ENCODE measurements around the gene ZNF80.

ZNF80 gene

GRCh38 chr3:114235431-114235830 lies 1.9 kb downstream of the ZNF80 start:
- peaks cover 3 to 6% of the 10 kb centered on the region in 2 donors for H3K36me3 Mint-ChIP-seq
- H3K27ac Mint-ChIP-seq: no peak overlapping the region
- no peak for DNase-seq
- no peak overlapping the region for H3K4me3 Mint-ChIP-seq
- peaks cover 0 to 1% of the 10 kb centered on the region in 2 donors for H3K9me3 Mint-ChIP-seq
- no peaks in the 10 kb centered on the region for H3K27me3 Mint-ChIP-seq
- no peak for ATAC-seq (replicated peaks)
- peaks cover 14 to 22% of the 10 kb centered on the region in 2 donors for H3K4me1 Mint-ChIP-seq

DNA sequence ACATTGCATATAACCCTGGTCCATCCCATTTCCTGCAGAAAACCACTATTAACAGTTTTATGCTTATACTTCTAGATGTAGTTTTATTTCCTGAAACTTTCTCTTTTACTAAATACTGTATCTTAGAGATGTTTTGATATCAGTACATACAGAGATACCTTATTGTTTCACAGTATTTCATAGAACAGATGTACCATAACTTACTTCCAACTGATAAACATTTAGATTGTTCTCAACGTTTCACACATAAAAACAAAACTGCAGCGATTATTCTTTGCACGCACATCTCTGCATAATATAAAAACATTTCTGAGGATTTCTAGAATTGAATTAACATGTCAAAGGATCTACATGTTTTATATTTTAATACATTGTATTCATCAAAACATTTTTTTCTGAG lies 2.6 kb downstream of the ZNF80 start:
- H3K4me1 Mint-ChIP-seq: peaks cover 16 to 24% of the 10 kb centered on the region in 2 donors
- no peaks in the 10 kb centered on the region for H3K27me3 Mint-ChIP-seq
- no peak for DNase-seq
- no peak overlapping the region for H3K27ac Mint-ChIP-seq
- H3K4me3 Mint-ChIP-seq: no peak overlapping the region
- ATAC-seq (replicated peaks): no peak
- H3K9me3 Mint-ChIP-seq: peaks cover 0 to 1% of the 10 kb centered on the region in 2 donors
- peaks cover 3 to 6% of the 10 kb centered on the region in 2 donors for H3K36me3 Mint-ChIP-seq

DNA sequence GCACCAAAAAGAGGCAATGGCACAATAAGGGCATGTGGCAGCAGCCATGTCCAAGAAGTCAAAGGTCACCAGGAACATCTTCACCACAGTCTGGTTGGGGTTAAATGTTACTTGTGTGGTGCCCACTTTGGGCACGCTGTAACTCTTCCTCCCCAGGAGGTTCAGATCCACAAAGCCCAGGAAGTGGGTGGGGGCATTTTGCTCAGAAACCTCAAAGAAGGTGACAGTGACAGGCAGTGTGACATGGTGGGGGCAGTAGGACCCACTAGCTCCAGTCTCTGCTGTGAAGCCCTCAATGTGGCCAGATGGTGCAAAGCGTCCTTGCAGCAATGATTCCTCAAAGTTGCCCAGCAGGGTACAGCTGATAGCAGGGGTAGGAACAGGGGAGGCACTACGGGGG lies 5.8 kb downstream of the ZNF80 start:
- Mint-ChIP-seq H3K4me3 (no peak overlapping the region), H3K27me3 (no peaks in the 10 kb centered on the region), H3K36me3 (peaks cover 2 to 7% of the 10 kb centered on the region in 2 donors), H3K27ac (no peak overlapping the region), H3K4me1 (peaks cover 24 to 27% of the 10 kb centered on the region in 2 donors), H3K9me3 (peaks cover 0 to 2% of the 10 kb centered on the region in 2 donors)
- ATAC-seq (replicated peaks): peak; percentile 56 to 64
- no peak for DNase-seq

- H3K4me3 Mint-ChIP-seq: no peak overlapping the region
These were observed 10.3 kb downstream of the ZNF80 start for GRCh38 chr3:114227076-114227475.

DNA sequence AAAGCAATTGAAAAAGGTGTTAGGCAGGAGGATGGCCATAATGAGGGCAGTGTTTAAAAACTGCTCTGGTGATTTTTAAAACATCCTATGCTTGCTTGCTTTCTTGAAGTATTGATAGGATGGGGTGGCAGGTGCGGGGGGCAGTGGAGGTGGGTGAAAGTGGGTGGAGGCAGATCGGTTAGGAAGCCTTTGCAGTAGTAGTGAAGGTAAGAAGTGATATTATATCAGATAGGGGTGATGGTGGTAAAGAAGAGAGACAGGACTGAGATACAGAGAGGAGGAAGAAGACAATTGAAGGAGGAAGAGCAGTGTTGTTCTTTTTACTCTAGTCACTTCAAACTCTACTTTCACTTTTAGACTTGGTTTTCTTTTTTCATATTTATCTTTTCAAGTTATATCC lies 11.1 kb downstream of the ZNF80 start:
- Mint-ChIP-seq H3K27me3 (no peaks in the 10 kb centered on the region), H3K4me1 (peaks cover 32 to 62% of the 10 kb centered on the region in 2 donors), H3K9me3 (peaks cover 12% of the 10 kb centered on the region in 2 donors), H3K36me3 (peaks cover 20 to 32% of the 10 kb centered on the region in 2 donors), H3K27ac (peak overlapping the region; percentile 91), H3K4me3 (peak overlapping the region; percentile 37 to 59)
- ATAC-seq (replicated peaks): no peak
- no peak for DNase-seq

More at GRCh38 chr3:114227076-114227475, 10.3 kb downstream of the ZNF80 start:
- H3K36me3 Mint-ChIP-seq: peaks cover 20 to 32% of the 10 kb centered on the region in 2 donors
- no peak overlapping the region for H3K27ac Mint-ChIP-seq
- no peaks in the 10 kb centered on the region for H3K27me3 Mint-ChIP-seq
- H3K4me1 Mint-ChIP-seq: peaks cover 35 to 60% of the 10 kb centered on the region in 2 donors
- no peak for ATAC-seq (replicated peaks)
- peaks cover 12% of the 10 kb centered on the region in 2 donors for H3K9me3 Mint-ChIP-seq
- DNase-seq: no peak

DNA sequence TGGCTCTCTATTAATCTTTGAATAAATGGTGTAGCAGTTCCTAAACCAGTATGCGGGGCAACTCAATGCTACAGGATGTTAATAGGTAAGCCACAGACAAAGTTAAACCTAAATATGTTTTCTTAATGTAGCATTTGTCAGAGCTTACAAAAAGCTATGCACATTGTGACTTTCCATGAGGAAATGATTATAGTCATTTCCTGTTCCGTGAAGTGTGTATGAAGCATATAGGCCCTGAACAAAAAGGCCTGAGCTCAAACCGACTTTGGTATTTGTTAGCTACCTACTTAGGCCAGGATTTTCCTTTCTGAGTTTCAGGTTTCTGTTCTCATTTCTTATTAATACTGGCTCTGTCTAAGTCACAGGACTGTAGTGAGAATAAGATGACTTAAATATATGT lies 14.2 kb downstream of the ZNF80 start:
- no peak overlapping the region for H3K4me3 Mint-ChIP-seq
- peak overlapping the region; percentile 56 for H3K27ac Mint-ChIP-seq
- peaks cover 20 to 29% of the 10 kb centered on the region in 2 donors for H3K36me3 Mint-ChIP-seq
- ATAC-seq (replicated peaks): peak; percentile 87 to 90
- no peaks in the 10 kb centered on the region for H3K27me3 Mint-ChIP-seq
- peaks cover 37 to 63% of the 10 kb centered on the region in 2 donors for H3K4me1 Mint-ChIP-seq
- peaks cover 12% of the 10 kb centered on the region in 2 donors for H3K9me3 Mint-ChIP-seq
- peak; percentile 34 for DNase-seq

DNA sequence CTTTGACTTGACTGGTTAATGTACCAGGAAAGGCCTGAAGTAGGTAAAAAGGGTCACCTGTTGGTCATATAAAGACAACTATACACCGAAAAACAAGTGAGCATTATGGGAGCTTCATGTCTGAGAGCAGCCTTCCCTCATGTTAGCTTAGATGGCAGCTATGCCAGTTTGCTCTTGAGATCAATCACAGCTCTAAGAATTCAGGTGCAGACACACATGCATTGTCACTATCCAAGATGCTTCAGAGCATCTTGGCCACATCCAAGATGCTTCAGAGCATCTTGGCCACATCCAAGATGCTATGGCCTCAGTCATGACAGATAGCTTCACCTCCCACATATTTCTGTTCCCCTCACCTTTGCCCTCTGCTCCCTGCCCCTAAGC lies 15.5 kb downstream of the ZNF80 start:
- Mint-ChIP-seq H3K36me3 (peaks cover 20 to 26% of the 10 kb centered on the region in 2 donors), H3K9me3 (peaks cover 10 to 12% of the 10 kb centered on the region in 2 donors), H3K27me3 (no peaks in the 10 kb centered on the region), H3K27ac (peak overlapping the region; percentile 60), H3K4me1 (peaks cover 43 to 55% of the 10 kb centered on the region in 2 donors), H3K4me3 (no peak overlapping the region)
- no peak for ATAC-seq (replicated peaks)
- DNase-seq: no peak

DNA sequence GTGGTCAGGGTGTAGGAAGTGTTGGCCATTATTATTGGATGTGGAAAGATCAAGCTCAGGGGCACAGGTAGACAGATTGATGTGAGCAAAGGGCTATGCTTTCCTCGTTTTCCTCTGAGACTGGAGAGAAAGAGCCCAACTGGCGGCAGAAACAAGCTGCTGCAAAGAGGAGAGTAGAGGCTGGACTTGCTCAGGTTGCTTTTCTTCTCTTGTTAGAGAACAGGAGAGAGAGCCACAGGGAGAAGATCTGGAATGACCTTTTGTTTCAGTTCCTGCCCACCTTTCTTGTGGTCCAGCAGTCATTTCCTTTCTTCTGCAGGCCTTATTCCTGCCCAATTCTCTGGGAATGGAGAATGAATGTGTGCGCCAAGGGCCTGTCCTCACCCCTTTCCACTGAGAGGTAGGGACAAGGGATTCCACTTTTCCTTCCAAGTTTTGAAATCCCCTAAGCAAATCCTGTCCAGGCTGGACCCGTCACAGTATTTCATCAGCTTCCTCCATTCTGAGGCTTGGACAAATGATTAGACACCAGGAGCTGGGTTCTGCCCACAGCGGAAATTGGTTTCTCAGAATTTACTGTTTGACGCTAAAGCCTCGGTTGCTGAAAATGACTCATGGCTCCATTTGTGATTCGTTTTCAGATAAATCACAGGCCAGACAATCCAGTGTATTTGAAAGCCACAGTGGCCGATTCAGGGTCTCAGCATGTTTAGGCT lies 16.1 kb downstream of the ZNF80 start:
- H3K36me3 Mint-ChIP-seq: peaks cover 20 to 23% of the 10 kb centered on the region in 2 donors
- peaks cover 43 to 49% of the 10 kb centered on the region in 2 donors for H3K4me1 Mint-ChIP-seq
- ATAC-seq (replicated peaks): no peak
- peaks cover 10 to 12% of the 10 kb centered on the region in 2 donors for H3K9me3 Mint-ChIP-seq
- no peak for DNase-seq
- H3K4me3 Mint-ChIP-seq: no peak overlapping the region
- H3K27me3 Mint-ChIP-seq: no peaks in the 10 kb centered on the region
- H3K27ac Mint-ChIP-seq: peak overlapping the region; percentile 16

- Mint-ChIP-seq H3K27me3 (no peaks in the 10 kb centered on the region), H3K36me3 (peaks cover 7 to 8% of the 10 kb centered on the region in 2 donors), H3K4me1 (peaks cover 35 to 36% of the 10 kb centered on the region in 2 donors), H3K9me3 (peaks cover 2 to 6% of the 10 kb centered on the region in 2 donors), H3K4me3 (peak overlapping the region; percentile 52 to 64), H3K27ac (peak overlapping the region; percentile 90)
- DNase-seq (no peak), ATAC-seq (replicated peaks) (no peak)
These were observed 17.6 kb downstream of the ZNF80 start for GRCh38 chr3:114219741-114220140.

DNA sequence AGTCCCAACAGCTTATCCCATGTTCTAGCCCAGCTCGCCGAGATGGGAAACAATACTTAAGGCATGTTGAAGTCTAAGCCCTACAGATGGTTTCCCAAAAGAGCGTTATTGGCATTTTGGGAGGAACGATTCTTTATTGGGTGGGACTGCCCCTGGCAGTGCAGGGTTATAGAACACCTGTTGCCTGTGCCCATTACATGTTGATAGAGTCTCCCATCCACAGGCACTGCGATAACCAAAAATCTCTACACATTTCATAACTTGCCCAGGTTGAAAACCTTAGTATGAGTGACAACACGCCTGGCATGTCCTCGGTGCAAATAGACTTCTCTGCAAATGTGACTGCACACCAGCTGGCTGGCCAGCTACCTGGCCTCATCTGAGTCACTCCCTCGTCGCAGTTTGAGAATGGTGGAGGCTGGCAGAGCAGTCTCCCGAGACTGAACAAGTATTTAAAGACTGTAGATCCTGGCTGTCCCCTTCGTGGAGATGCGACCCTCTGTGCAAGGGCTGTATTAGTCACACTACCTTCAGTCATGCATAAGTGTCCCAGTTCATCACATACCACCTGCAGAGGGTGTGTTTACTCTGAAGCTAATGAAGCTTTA lies 18.7 kb downstream of the ZNF80 start:
- DNase-seq: peak; percentile 41
- no peaks in the 10 kb centered on the region for H3K27me3 Mint-ChIP-seq
- H3K27ac Mint-ChIP-seq: peak overlapping the region; percentile 14
- peak overlapping the region in 1 of 2 donors; percentile 20 for H3K4me3 Mint-ChIP-seq
- peak; percentile 2 to 11 for ATAC-seq (replicated peaks)
- H3K4me1 Mint-ChIP-seq: peaks cover 29 to 35% of the 10 kb centered on the region in 2 donors
- no peaks in the 10 kb centered on the region for H3K9me3 Mint-ChIP-seq
- H3K36me3 Mint-ChIP-seq: peaks cover 0 to 2% of the 10 kb centered on the region in 2 donors

DNA sequence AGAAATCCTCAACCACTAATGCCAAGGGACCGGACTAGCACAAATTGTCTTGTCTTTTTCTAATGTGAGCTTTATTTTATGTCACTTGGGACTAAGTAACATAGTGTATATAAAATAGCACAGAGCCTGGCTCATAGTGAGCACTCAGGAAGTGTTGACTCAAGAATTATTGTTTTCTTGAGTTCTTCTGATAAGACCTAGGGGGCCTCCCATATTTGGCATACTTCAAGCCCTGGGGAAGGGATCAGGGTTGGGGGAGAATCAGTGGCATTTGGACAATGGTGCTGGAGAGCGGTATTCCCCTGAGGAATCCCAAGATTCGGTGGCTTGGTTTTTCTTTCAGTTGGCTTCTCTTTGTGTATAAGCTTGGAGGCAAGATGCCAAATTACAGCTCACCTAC lies 19.4 kb downstream of the ZNF80 start:
- no peak for ATAC-seq (replicated peaks)
- peaks cover 26 to 35% of the 10 kb centered on the region in 2 donors for H3K4me1 Mint-ChIP-seq
- H3K36me3 Mint-ChIP-seq: peaks cover 0 to 2% of the 10 kb centered on the region in 2 donors
- no peak overlapping the region for H3K27ac Mint-ChIP-seq
- H3K4me3 Mint-ChIP-seq: peak overlapping the region in 1 of 2 donors; percentile 37
- DNase-seq: no peak
- no peaks in the 10 kb centered on the region for H3K27me3 Mint-ChIP-seq
- no peaks in the 10 kb centered on the region for H3K9me3 Mint-ChIP-seq

DNA sequence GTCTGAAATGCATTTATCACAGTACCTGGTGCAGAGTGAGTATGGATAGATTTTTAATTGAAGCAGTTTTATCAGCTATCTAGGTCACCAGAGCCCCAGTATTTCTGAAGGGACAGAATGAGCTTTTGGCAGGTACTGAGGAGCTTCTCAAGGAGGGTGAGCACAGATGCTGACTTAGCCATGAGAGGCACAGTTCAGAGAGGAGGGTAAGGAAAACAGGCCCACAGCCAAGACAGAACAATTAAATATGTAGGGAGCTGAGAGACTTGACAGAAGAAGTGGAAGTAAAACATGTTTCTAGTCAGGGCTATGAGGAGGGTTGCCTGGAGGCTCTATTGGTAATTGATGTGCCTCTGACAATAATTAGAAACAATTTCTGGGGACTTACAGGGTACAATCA lies 20.1 kb downstream of the ZNF80 start:
- no peaks in the 10 kb centered on the region for H3K27me3 Mint-ChIP-seq
- H3K4me3 Mint-ChIP-seq: no peak overlapping the region
- H3K36me3 Mint-ChIP-seq: peaks cover 0 to 2% of the 10 kb centered on the region in 2 donors
- H3K9me3 Mint-ChIP-seq: no peaks in the 10 kb centered on the region
- H3K4me1 Mint-ChIP-seq: peaks cover 32 to 42% of the 10 kb centered on the region in 2 donors
- no peak for ATAC-seq (replicated peaks)
- no peak for DNase-seq
- no peak overlapping the region for H3K27ac Mint-ChIP-seq

GRCh38 chr3:114216186-114216970 lies 21.0 kb downstream of the ZNF80 start:
- no peak for DNase-seq
- no peaks in the 10 kb centered on the region for H3K9me3 Mint-ChIP-seq
- no peak for ATAC-seq (replicated peaks)
- no peak overlapping the region for H3K4me3 Mint-ChIP-seq
- H3K27me3 Mint-ChIP-seq: no peaks in the 10 kb centered on the region
- H3K4me1 Mint-ChIP-seq: peaks cover 31 to 40% of the 10 kb centered on the region in 2 donors
- H3K36me3 Mint-ChIP-seq: peaks cover 0 to 2% of the 10 kb centered on the region in 2 donors
- no peak overlapping the region for H3K27ac Mint-ChIP-seq

All from stimulated activated naive B cell treated with anti-CD40 and anti-IgM and Interleukin-4, amounts not matched to agents 10 μg/mL and 1 μg/mL and 100 μg/mL, for 72 hours (primary cell).